ENCODE data around the gene FAM8A1. TPM values are rescaled to one million over a fixed set of nuclear protein-coding genes. Genes with fewer than 3 reads are reported as not detected.

The FAM8A1 gene
- total and polyA plus RNA-seq, 2 of the 13 experiments (the other 11 are each of a cell fraction or from before 2014, with no cell fraction given): 30.5 to 34.3 TPM

DNA sequence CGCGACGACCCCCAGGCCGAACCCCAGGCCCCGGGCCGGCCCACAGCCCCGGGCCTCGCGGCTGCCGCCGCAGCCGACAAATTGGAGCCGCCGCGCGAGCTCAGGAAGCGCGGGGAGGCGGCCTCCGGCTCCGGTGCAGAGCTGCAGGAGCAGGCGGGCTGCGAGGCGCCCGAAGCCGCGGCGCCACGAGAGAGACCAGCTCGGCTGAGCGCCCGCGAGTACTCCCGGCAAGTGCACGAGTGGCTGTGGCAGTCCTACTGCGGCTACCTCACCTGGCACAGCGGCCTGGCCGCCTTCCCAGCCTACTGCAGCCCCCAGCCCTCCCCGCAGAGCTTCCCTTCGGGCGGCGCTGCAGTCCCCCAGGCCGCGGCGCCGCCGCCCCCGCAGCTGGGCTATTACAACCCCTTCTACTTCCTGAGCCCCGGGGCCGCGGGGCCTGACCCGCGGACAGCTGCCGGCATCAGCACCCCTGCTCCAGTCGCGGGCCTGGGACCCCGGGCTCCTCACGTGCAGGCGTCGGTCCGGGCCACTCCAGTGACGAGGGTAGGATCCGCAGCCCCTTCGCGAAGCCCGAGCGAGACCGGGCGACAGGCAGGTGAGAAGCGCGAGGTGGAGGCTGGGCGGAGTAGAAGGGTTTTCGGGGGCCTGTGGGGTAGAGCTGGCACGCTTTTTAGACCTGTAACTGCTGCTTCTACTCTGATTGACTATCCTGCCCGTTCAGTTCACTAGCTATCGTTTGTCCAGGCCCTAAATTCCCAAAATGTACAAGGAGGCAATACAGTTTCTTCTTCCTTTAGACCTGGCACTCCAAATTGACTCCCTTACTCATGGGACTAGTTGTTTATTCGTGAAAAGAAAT is 654 bp downstream of the FAM8A1 start (continued):
- TF ChIP-seq, protein P1, sequence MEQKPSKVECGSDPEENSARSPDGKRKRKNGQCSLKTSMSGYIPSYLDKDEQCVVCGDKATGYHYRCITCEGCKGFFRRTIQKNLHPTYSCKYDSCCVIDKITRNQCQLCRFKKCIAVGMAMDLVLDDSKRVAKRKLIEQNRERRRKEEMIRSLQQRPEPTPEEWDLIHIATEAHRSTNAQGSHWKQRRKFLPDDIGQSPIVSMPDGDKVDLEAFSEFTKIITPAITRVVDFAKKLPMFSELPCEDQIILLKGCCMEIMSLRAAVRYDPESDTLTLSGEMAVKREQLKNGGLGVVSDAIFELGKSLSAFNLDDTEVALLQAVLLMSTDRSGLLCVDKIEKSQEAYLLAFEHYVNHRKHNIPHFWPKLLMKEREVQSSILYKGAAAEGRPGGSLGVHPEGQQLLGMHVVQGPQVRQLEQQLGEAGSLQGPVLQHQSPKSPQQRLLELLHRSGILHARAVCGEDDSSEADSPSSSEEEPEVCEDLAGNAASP (CRISPR knock-in tag; IDR thresholded peaks at IDR 0.05; ENCODE audit: borderline replicate concordance): peak; percentile 26; the same call in 1 of the 2 replicates
- TF ChIP-seq, protein P2, sequence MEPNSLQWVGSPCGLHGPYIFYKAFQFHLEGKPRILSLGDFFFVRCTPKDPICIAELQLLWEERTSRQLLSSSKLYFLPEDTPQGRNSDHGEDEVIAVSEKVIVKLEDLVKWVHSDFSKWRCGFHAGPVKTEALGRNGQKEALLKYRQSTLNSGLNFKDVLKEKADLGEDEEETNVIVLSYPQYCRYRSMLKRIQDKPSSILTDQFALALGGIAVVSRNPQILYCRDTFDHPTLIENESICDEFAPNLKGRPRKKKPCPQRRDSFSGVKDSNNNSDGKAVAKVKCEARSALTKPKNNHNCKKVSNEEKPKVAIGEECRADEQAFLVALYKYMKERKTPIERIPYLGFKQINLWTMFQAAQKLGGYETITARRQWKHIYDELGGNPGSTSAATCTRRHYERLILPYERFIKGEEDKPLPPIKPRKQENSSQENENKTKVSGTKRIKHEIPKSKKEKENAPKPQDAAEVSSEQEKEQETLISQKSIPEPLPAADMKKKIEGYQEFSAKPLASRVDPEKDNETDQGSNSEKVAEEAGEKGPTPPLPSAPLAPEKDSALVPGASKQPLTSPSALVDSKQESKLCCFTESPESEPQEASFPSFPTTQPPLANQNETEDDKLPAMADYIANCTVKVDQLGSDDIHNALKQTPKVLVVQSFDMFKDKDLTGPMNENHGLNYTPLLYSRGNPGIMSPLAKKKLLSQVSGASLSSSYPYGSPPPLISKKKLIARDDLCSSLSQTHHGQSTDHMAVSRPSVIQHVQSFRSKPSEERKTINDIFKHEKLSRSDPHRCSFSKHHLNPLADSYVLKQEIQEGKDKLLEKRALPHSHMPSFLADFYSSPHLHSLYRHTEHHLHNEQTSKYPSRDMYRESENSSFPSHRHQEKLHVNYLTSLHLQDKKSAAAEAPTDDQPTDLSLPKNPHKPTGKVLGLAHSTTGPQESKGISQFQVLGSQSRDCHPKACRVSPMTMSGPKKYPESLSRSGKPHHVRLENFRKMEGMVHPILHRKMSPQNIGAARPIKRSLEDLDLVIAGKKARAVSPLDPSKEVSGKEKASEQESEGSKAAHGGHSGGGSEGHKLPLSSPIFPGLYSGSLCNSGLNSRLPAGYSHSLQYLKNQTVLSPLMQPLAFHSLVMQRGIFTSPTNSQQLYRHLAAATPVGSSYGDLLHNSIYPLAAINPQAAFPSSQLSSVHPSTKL (CRISPR knock-in tag; IDR thresholded peaks at IDR 0.05): peak; percentile 15; the same call in 1 of the 2 replicates
- TF ChIP-seq RXRA (CRISPR knock-in tag; IDR thresholded peaks at IDR 0.05) (peak; percentile 71; the same call in 1 of the 2 replicates), IRX3 (CRISPR knock-in tag; IDR thresholded peaks at IDR 0.05; ENCODE audit: borderline replicate concordance, low read depth) (peak; percentile 6; the same call in 1 of the 2 replicates), ZNF766 (CRISPR knock-in tag; IDR thresholded peaks at IDR 0.05; ENCODE audit: borderline replicate concordance) (peak; percentile 77; the same call in 1 of the 2 replicates), TEAD2 (CRISPR knock-in tag; IDR thresholded peaks at IDR 0.05) (peak; percentile 60; the same call in 1 of the 2 replicates), RBFOX2 (IDR thresholded peaks at IDR 0.05; ENCODE audit: low read depth, low read length) (peak; percentile 78), ZNF543 (CRISPR knock-in tag; IDR thresholded peaks at IDR 0.05) (peak; percentile 21; the same call in 1 of the 2 replicates), XBP1 (CRISPR knock-in tag; IDR thresholded peaks at IDR 0.05) (no peak)
- TF ChIP-seq, protein P3, sequence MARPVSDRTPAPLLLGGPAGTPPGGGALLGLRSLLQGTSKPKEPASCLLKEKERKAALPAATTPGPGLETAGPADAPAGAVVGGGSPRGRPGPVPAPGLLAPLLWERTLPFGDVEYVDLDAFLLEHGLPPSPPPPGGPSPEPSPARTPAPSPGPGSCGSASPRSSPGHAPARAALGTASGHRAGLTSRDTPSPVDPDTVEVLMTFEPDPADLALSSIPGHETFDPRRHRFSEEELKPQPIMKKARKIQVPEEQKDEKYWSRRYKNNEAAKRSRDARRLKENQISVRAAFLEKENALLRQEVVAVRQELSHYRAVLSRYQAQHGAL (CRISPR knock-in tag; IDR thresholded peaks at IDR 0.05; ENCODE audit: not compliant biosample characterization): peak; percentile 49
- TF ChIP-seq, protein P4, sequence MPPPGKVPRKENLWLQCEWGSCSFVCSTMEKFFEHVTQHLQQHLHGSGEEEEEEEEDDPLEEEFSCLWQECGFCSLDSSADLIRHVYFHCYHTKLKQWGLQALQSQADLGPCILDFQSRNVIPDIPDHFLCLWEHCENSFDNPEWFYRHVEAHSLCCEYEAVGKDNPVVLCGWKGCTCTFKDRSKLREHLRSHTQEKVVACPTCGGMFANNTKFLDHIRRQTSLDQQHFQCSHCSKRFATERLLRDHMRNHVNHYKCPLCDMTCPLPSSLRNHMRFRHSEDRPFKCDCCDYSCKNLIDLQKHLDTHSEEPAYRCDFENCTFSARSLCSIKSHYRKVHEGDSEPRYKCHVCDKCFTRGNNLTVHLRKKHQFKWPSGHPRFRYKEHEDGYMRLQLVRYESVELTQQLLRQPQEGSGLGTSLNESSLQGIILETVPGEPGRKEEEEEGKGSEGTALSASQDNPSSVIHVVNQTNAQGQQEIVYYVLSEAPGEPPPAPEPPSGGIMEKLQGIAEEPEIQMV (CRISPR knock-in tag; IDR thresholded peaks at IDR 0.05; ENCODE audit: low read depth): 0 out of 2 replicates have a peak, but pooled peaks have one; percentile 2
- TF ChIP-seq, protein P5, sequence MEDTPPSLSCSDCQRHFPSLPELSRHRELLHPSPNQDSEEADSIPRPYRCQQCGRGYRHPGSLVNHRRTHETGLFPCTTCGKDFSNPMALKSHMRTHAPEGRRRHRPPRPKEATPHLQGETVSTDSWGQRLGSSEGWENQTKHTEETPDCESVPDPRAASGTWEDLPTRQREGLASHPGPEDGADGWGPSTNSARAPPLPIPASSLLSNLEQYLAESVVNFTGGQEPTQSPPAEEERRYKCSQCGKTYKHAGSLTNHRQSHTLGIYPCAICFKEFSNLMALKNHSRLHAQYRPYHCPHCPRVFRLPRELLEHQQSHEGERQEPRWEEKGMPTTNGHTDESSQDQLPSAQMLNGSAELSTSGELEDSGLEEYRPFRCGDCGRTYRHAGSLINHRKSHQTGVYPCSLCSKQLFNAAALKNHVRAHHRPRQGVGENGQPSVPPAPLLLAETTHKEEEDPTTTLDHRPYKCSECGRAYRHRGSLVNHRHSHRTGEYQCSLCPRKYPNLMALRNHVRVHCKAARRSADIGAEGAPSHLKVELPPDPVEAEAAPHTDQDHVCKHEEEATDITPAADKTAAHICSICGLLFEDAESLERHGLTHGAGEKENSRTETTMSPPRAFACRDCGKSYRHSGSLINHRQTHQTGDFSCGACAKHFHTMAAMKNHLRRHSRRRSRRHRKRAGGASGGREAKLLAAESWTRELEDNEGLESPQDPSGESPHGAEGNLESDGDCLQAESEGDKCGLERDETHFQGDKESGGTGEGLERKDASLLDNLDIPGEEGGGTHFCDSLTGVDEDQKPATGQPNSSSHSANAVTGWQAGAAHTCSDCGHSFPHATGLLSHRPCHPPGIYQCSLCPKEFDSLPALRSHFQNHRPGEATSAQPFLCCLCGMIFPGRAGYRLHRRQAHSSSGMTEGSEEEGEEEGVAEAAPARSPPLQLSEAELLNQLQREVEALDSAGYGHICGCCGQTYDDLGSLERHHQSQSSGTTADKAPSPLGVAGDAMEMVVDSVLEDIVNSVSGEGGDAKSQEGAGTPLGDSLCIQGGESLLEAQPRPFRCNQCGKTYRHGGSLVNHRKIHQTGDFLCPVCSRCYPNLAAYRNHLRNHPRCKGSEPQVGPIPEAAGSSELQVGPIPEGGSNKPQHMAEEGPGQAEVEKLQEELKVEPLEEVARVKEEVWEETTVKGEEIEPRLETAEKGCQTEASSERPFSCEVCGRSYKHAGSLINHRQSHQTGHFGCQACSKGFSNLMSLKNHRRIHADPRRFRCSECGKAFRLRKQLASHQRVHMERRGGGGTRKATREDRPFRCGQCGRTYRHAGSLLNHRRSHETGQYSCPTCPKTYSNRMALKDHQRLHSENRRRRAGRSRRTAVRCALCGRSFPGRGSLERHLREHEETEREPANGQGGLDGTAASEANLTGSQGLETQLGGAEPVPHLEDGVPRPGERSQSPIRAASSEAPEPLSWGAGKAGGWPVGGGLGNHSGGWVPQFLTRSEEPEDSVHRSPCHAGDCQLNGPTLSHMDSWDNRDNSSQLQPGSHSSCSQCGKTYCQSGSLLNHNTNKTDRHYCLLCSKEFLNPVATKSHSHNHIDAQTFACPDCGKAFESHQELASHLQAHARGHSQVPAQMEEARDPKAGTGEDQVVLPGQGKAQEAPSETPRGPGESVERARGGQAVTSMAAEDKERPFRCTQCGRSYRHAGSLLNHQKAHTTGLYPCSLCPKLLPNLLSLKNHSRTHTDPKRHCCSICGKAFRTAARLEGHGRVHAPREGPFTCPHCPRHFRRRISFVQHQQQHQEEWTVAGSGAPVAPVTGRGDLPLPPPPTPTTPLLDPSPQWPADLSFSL (CRISPR knock-in tag; IDR thresholded peaks at IDR 0.05): peak; percentile 68; the same call in 1 of the 2 replicates
